Astrocyte of the cerebellum (primary cell): Measurements from ENCODE around the gene GATA5.

Experiments
- DNase-seq: peaks from one replicate; pipeline ENCODE4 v3.0.0-alpha.2; 2011; ENCODE audit warnings: low read depth
- H3K4me3 ChIP-seq: 2 replicates; pipeline ENCODE4 v1.5.1; 2011; ENCODE audit warnings: mild to moderate bottlenecking, low read depth, low read length, moderate library complexity
- CTCF ChIP-seq: IDR thresholded peaks from 2 replicates; pipeline ENCODE4 v1.5.1; 2012; ENCODE audit warnings: low read length, low read depth, moderate library complexity, mild to moderate bottlenecking; ENCODE audit errors: missing control alignments
- in situ Hi-C: cut with HindIII; loops from 2 replicates; pipeline ENCODE4 v1.10.0; 2017; ENCODE audit warnings: low sequenced_read_pairs

GATA5 gene

GRCh38 chr20:62418709-62419487 lies 56.9 kb downstream of the GATA5 start:
- no peak for DNase-seq
- H3K4me3 ChIP-seq, result no peak overlapping the region
- in situ Hi-C loops, result no loop called here
- no peak for TF ChIP-seq CTCF

- no peak for DNase-seq
- no peak for TF ChIP-seq CTCF
- H3K4me3 ChIP-seq, result no peak overlapping the region
- in situ Hi-C loops, result no loop called here
Measured at GRCh38 chr20:62417981-62418708, 57.6 kb downstream of the GATA5 start.

- no peak for DNase-seq
- no peak for TF ChIP-seq CTCF
- in situ Hi-C loops, result no loop called here
- H3K4me3 ChIP-seq, result no peak overlapping the region
Measured at GRCh38 chr20:62416651-62417637, 58.9 kb downstream of the GATA5 start.

- no peak for TF ChIP-seq CTCF
- H3K4me3 ChIP-seq, result no peak overlapping the region
- in situ Hi-C loops, result no loop called here
- DNase-seq, result no peak
Measured at GRCh38 chr20:62415354-62416111, 60.3 kb downstream of the GATA5 start.

GRCh38 chr20:62413896-62414481 lies 61.8 kb downstream of the GATA5 start:
- DNase-seq, result no peak
- TF ChIP-seq CTCF, result peak; percentile 26
- no peak overlapping the region for H3K4me3 ChIP-seq
- in situ Hi-C loops, result no loop called here
